ENCODE results near the gene CHCHD6. TPM values are rescaled to one million over a fixed set of nuclear protein-coding genes. Genes with fewer than 3 reads are reported as not detected.

Gene CHCHD6
- total RNA-seq, 3 donors from 2014 or later (not counting 1 experiment from before 2014, with no cell fraction given) = 5.3 to 9.9 (median 8.3) TPM

DNA sequence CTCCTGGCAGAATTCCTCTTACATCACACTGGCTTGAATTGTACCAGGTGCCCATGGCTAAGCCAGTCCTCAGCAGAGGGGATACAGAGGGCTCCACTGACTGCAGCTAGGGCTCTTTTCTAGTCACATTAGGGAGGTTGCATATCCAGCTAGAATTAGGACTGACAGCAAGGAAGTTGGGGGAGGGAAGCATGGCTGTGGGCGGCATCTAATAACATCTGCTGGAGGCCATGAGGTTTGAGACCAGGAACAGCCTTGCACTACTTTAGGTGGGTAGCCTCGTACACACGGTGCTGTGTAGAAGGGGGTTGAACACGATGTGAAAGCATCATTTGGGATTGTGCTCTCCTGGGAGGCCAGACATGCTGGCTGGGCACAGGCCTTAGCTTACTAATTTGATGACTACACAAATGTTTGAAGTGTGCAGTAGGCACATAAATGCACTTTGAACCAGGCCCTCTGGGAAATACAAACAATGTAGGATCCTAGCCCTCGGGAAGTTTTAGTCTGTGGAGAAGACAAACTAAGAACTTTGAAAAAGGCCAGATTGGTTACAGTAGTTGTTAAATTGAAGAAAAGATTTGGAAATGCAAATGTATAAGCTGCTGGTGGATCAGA lies 30.2 kb downstream of the CHCHD6 start:
- Histone ChIP-seq H3K27ac (ENCODE audit: low read length) (no peak overlapping the region), H3K4me1 (ENCODE audit: control insufficient read depth, insufficient read depth, low read length) (peaks cover 13% of the 10 kb centered on the region), H3K4me3 (ENCODE audit: low read length) (no peak overlapping the region), H3K36me3 (ENCODE audit: control insufficient read depth, insufficient read depth, low read length) (no peaks in the 10 kb centered on the region), H3K9me3 (ENCODE audit: control insufficient read depth, insufficient read depth, low read length) (no peaks in the 10 kb centered on the region), H3K27me3 (ENCODE audit: control insufficient read depth, insufficient read depth, low read length) (no peaks in the 10 kb centered on the region)
- ATAC-seq = no peak
- no peak for DNase-seq
- Mint-ChIP-seq H3K27ac (no peak overlapping the region), H3K36me3 (peaks cover 4% of the 10 kb centered on the region), H3K4me1 (peaks cover 0 to 19% of the 10 kb centered on the region in 2 donors), H3K27me3 (ENCODE audit: low read depth in 2 of 2) (no peaks in the 10 kb centered on the region), H3K4me3 (no peak overlapping the region), H3K9me3 (no peaks in the 10 kb centered on the region)
- WGBS (ENCODE audit: insufficient coverage) = 90% methylated on average over 5 of the region's 5 CpGs
- intact Hi-C loops (cut with micrococcal nuclease) = no loop called here
- TF ChIP-seq, protein P1, sequence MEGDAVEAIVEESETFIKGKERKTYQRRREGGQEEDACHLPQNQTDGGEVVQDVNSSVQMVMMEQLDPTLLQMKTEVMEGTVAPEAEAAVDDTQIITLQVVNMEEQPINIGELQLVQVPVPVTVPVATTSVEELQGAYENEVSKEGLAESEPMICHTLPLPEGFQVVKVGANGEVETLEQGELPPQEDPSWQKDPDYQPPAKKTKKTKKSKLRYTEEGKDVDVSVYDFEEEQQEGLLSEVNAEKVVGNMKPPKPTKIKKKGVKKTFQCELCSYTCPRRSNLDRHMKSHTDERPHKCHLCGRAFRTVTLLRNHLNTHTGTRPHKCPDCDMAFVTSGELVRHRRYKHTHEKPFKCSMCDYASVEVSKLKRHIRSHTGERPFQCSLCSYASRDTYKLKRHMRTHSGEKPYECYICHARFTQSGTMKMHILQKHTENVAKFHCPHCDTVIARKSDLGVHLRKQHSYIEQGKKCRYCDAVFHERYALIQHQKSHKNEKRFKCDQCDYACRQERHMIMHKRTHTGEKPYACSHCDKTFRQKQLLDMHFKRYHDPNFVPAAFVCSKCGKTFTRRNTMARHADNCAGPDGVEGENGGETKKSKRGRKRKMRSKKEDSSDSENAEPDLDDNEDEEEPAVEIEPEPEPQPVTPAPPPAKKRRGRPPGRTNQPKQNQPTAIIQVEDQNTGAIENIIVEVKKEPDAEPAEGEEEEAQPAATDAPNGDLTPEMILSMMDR (IDR thresholded peaks at IDR 0.05) = no peak

DNA sequence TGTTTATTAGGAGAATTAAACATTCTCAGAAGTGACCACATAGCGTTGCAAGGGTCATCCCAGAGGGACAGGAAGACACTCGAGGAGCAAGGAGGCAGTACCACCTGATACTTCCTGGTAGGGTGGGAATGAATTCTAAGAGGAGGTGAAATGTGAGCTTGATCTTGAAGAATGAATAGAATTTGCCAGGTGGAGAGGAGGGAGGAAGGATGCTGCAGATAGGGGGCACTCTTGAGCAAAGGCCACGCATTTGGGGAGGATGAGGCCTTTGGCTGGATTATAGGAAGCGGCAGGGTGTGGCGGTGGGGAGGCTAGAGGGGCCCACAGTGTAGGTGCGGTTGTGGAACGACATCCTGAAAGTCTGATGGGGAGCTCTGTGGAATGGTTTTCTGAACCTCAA lies 33.5 kb downstream of the CHCHD6 start:
- Mint-ChIP-seq H3K4me3 (no peak overlapping the region), H3K27ac (no peak overlapping the region), H3K4me1 (peaks cover 0 to 9% of the 10 kb centered on the region in 2 donors), H3K27me3 (ENCODE audit: low read depth in 2 of 2) (no peaks in the 10 kb centered on the region), H3K9me3 (no peaks in the 10 kb centered on the region), H3K36me3 (peaks cover 11% of the 10 kb centered on the region)
- Histone ChIP-seq H3K27ac (ENCODE audit: low read length) (no peak overlapping the region), H3K27me3 (ENCODE audit: control insufficient read depth, insufficient read depth, low read length) (no peaks in the 10 kb centered on the region), H3K36me3 (ENCODE audit: control insufficient read depth, insufficient read depth, low read length) (no peaks in the 10 kb centered on the region), H3K4me3 (ENCODE audit: low read length) (no peak overlapping the region), H3K4me1 (ENCODE audit: control insufficient read depth, insufficient read depth, low read length) (no peaks in the 10 kb centered on the region), H3K9me3 (ENCODE audit: control insufficient read depth, insufficient read depth, low read length) (no peaks in the 10 kb centered on the region)
- 93% methylated on average over 7 of the region's 7 CpGs for WGBS (ENCODE audit: insufficient coverage)
- TF ChIP-seq, protein P1 (IDR thresholded peaks at IDR 0.05) = no peak
- no peak for ATAC-seq
- intact Hi-C loops (cut with micrococcal nuclease) = no loop called here
- no peak for DNase-seq

DNA sequence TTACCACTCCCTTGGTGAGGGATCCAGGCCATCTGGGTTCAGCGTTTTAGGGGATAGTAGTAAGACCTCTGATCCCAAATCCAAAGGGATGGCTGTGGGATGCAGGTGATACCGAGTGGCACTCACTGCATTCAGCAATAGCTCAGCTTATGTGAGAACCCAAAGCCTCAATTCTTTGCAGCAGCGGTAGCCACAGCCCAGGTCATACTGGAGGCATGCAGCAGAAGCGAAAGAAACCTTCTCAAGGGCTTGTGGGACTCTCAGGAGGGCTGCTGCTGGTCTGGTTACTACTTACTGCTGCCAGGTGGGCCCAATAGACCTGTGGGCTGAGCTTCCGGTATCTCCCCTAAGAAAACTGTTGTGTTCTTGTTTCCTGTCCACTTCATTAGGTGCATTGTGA lies 38.0 kb downstream of the CHCHD6 start:
- no peak overlapping the region for H3K4me3 ChIP-seq (ENCODE audit: low read length)
- ATAC-seq (no peak), DNase-seq (no peak)
- H3K36me3 Mint-ChIP-seq = peaks cover 11% of the 10 kb centered on the region
- TF ChIP-seq, protein P1 (IDR thresholded peaks at IDR 0.05) = no peak
- H3K4me1 ChIP-seq (ENCODE audit: control insufficient read depth, insufficient read depth, low read length) = no peaks in the 10 kb centered on the region
- WGBS (ENCODE audit: insufficient coverage) = 94% methylated on average over 5 of the region's 5 CpGs
- H3K9me3 ChIP-seq (ENCODE audit: control insufficient read depth, insufficient read depth, low read length) = no peaks in the 10 kb centered on the region
- no peaks in the 10 kb centered on the region for H3K9me3 Mint-ChIP-seq
- no peak overlapping the region for H3K27ac ChIP-seq (ENCODE audit: low read length)
- no peaks in the 10 kb centered on the region for H3K27me3 Mint-ChIP-seq (ENCODE audit: low read depth in 2 of 2)
- no peaks in the 10 kb centered on the region for H3K36me3 ChIP-seq (ENCODE audit: control insufficient read depth, insufficient read depth, low read length)
- intact Hi-C loops (cut with micrococcal nuclease) = no loop called here
- H3K27ac Mint-ChIP-seq = no peak overlapping the region
- peaks cover 9 to 19% of the 10 kb centered on the region in 2 donors for H3K4me1 Mint-ChIP-seq
- H3K27me3 ChIP-seq (ENCODE audit: control insufficient read depth, insufficient read depth, low read length) = no peaks in the 10 kb centered on the region
- no peak overlapping the region for H3K4me3 Mint-ChIP-seq

DNA sequence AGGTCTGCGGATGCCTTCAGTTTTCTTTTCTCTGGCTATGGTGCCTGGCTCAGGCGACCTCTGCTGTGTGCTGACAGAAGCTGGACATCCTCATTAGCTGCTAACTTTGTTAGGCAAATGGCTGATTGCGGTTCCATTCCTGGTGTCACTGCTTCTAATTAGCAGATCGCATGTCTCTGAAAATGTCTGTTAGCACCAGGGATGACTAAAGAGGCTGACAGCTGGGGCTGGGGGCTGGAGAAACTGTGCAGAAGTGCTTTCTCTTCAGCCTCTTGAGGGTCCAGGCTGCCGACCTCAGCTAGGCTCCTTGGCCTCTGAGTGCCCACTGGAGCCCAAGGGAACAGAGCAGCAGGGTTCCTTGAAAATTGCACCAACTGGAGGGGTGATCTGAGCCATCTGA lies 39.3 kb downstream of the CHCHD6 start:
- ATAC-seq (no peak), DNase-seq (no peak)
- Histone ChIP-seq H3K27me3 (ENCODE audit: control insufficient read depth, insufficient read depth, low read length) (no peaks in the 10 kb centered on the region), H3K4me3 (ENCODE audit: low read length) (no peak overlapping the region), H3K27ac (ENCODE audit: low read length) (no peak overlapping the region), H3K36me3 (ENCODE audit: control insufficient read depth, insufficient read depth, low read length) (no peaks in the 10 kb centered on the region), H3K4me1 (ENCODE audit: control insufficient read depth, insufficient read depth, low read length) (no peaks in the 10 kb centered on the region), H3K9me3 (ENCODE audit: control insufficient read depth, insufficient read depth, low read length) (no peaks in the 10 kb centered on the region)
- TF ChIP-seq, protein P1 (IDR thresholded peaks at IDR 0.05) = no peak
- peaks cover 11% of the 10 kb centered on the region for H3K36me3 Mint-ChIP-seq
- no peak overlapping the region for H3K4me3 Mint-ChIP-seq
- 95% methylated on average over 5 of the region's 5 CpGs for WGBS (ENCODE audit: insufficient coverage)
- H3K9me3 Mint-ChIP-seq = no peaks in the 10 kb centered on the region
- peaks cover 12 to 23% of the 10 kb centered on the region in 2 donors for H3K4me1 Mint-ChIP-seq
- intact Hi-C loops (cut with micrococcal nuclease) = no loop called here
- H3K27me3 Mint-ChIP-seq (ENCODE audit: low read depth in 2 of 2) = no peaks in the 10 kb centered on the region
- no peak overlapping the region for H3K27ac Mint-ChIP-seq
